Mononuclear cell (primary cell): Measurements from ENCODE around the gene RBFOX1. TPM values are rescaled to one million over a fixed set of nuclear protein-coding genes. Genes with fewer than 3 reads are reported as not detected.

Experiments
- H3K27me3 ChIP-seq: 2 replicates; pipeline ENCODE4 v1.6.0; 2011; ENCODE audit warnings: low read length, control low read depth; ENCODE audit not compliant: insufficient read depth
- H3K4me1 ChIP-seq: 2 replicates; pipeline ENCODE4 v1.5.1; 2011; ENCODE audit warnings: mild to moderate bottlenecking, low read length, control low read depth; ENCODE audit not compliant: insufficient read depth
- H3K4me3 ChIP-seq: 2 replicates; pipeline ENCODE4 v1.5.1; 2011; ENCODE audit warnings: mild to moderate bottlenecking, low read length, moderate library complexity
- H3K9me3 ChIP-seq: 2 replicates; pipeline ENCODE4 v1.5.1; 2011; ENCODE audit warnings: low read depth, mild to moderate bottlenecking, control low read depth, low read length
- total RNA-seq: library from RNA; depleted of rRNA; stranded (reverse); fragments of >200 nt; gene quantifications from one replicate; pipeline ENCODE4 v1.2.3, GENCODE V29; 2012

Gene RBFOX1
- total RNA-seq, 1 donor = not detected

GRCh38 chr16:7319514-7319913, 13.1 kb upstream of the RBFOX1 start:
- no peaks in the 10 kb centered on the region for H3K4me1 ChIP-seq
- no peaks in the 10 kb centered on the region for H3K9me3 ChIP-seq
- no peaks in the 10 kb centered on the region for H3K27me3 ChIP-seq
- H3K4me3 ChIP-seq = no peak overlapping the region

- Histone ChIP-seq H3K4me1 (no peaks in the 10 kb centered on the region), H3K9me3 (no peaks in the 10 kb centered on the region), H3K4me3 (no peak overlapping the region), H3K27me3 (no peaks in the 10 kb centered on the region)
Measured at GRCh38 chr16:7321661-7322060, 11.0 kb upstream of the RBFOX1 start.

GRCh38 chr16:7324321-7324720, 8.3 kb upstream of the RBFOX1 start:
- Histone ChIP-seq H3K27me3 (no peaks in the 10 kb centered on the region), H3K4me1 (no peaks in the 10 kb centered on the region), H3K9me3 (no peaks in the 10 kb centered on the region), H3K4me3 (no peak overlapping the region)

- Histone ChIP-seq H3K4me1 (no peaks in the 10 kb centered on the region), H3K9me3 (no peaks in the 10 kb centered on the region), H3K27me3 (no peaks in the 10 kb centered on the region), H3K4me3 (no peak overlapping the region)
Measured at GRCh38 chr16:7325834-7326233, 6.8 kb upstream of the RBFOX1 start.

- no peaks in the 10 kb centered on the region for H3K9me3 ChIP-seq
- no peaks in the 10 kb centered on the region for H3K27me3 ChIP-seq
- no peak overlapping the region for H3K4me3 ChIP-seq
- no peaks in the 10 kb centered on the region for H3K4me1 ChIP-seq
Measured at GRCh38 chr16:7330709-7331108, 1.9 kb upstream of the RBFOX1 start.

GRCh38 chr16:7331997-7332396, 648 bp upstream of the RBFOX1 start:
- H3K27me3 ChIP-seq = no peaks in the 10 kb centered on the region
- H3K4me1 ChIP-seq = no peaks in the 10 kb centered on the region
- no peak overlapping the region for H3K4me3 ChIP-seq
- H3K9me3 ChIP-seq = no peaks in the 10 kb centered on the region

GRCh38 chr16:7333180-7333725, 608 bp downstream of the RBFOX1 start:
- no peak overlapping the region for H3K4me3 ChIP-seq
- H3K9me3 ChIP-seq = no peaks in the 10 kb centered on the region
- no peaks in the 10 kb centered on the region for H3K4me1 ChIP-seq
- no peaks in the 10 kb centered on the region for H3K27me3 ChIP-seq

- no peak overlapping the region for H3K4me3 ChIP-seq
- no peaks in the 10 kb centered on the region for H3K27me3 ChIP-seq
- no peaks in the 10 kb centered on the region for H3K9me3 ChIP-seq
- no peaks in the 10 kb centered on the region for H3K4me1 ChIP-seq
Measured at GRCh38 chr16:7334801-7335560, 2.3 kb downstream of the RBFOX1 start.

GRCh38 chr16:7335991-7336634, 3.5 kb downstream of the RBFOX1 start:
- no peaks in the 10 kb centered on the region for H3K27me3 ChIP-seq
- no peaks in the 10 kb centered on the region for H3K9me3 ChIP-seq
- H3K4me3 ChIP-seq = no peak overlapping the region
- H3K4me1 ChIP-seq = no peaks in the 10 kb centered on the region

- Histone ChIP-seq H3K9me3 (no peaks in the 10 kb centered on the region), H3K27me3 (no peaks in the 10 kb centered on the region), H3K4me3 (no peak overlapping the region), H3K4me1 (no peaks in the 10 kb centered on the region)
Measured at GRCh38 chr16:7336742-7337141, 4.1 kb downstream of the RBFOX1 start.

- H3K9me3 ChIP-seq = no peaks in the 10 kb centered on the region
- H3K4me1 ChIP-seq = no peaks in the 10 kb centered on the region
- H3K27me3 ChIP-seq = no peaks in the 10 kb centered on the region
- H3K4me3 ChIP-seq = no peak overlapping the region
Measured at GRCh38 chr16:7338826-7339225, 6.2 kb downstream of the RBFOX1 start.

- Histone ChIP-seq H3K27me3 (no peaks in the 10 kb centered on the region), H3K4me3 (no peak overlapping the region), H3K4me1 (no peaks in the 10 kb centered on the region), H3K9me3 (no peaks in the 10 kb centered on the region)
Measured at GRCh38 chr16:7339700-7340099, 7.1 kb downstream of the RBFOX1 start.

GRCh38 chr16:7340938-7341337, 8.3 kb downstream of the RBFOX1 start:
- Histone ChIP-seq H3K4me3 (no peak overlapping the region), H3K27me3 (no peaks in the 10 kb centered on the region), H3K9me3 (no peaks in the 10 kb centered on the region), H3K4me1 (no peaks in the 10 kb centered on the region)

- no peaks in the 10 kb centered on the region for H3K4me1 ChIP-seq
- H3K4me3 ChIP-seq = no peak overlapping the region
- H3K27me3 ChIP-seq = no peaks in the 10 kb centered on the region
- H3K9me3 ChIP-seq = no peaks in the 10 kb centered on the region
Measured at GRCh38 chr16:7342598-7342997, 10.0 kb downstream of the RBFOX1 start.

- no peaks in the 10 kb centered on the region for H3K27me3 ChIP-seq
- H3K9me3 ChIP-seq = no peaks in the 10 kb centered on the region
- no peaks in the 10 kb centered on the region for H3K4me1 ChIP-seq
- no peak overlapping the region for H3K4me3 ChIP-seq
Measured at GRCh38 chr16:7343243-7343642, 10.6 kb downstream of the RBFOX1 start.
